Pancreas (tissue), 10 donors: Measurements from ENCODE around the gene ZNF2. TPM values are rescaled to one million over a fixed set of nuclear protein-coding genes. Genes with fewer than 3 reads are reported as not detected.

Source experiments
- ATAC-seq, 4 donors: fragments of 200-7000 bp; cut with Tn5 transposase; one replicate each; pipeline versions ENCODE4 v1.8.0 to v1.9.1; 2020; ENCODE audit warnings: mild to moderate bottlenecking in 4 of 4, moderate library complexity in 4 of 4
- DNase-seq, 6 donors: peaks; one replicate each; pipeline ENCODE4 v3.0.0-alpha.2; 2020
- FAIRE-seq: peaks from 2 replicates; lab custom pipeline; 2012; peaks lifted over from hg19 to GRCh38; lab: Jason Lieb, UNC
- H3K27ac ChIP-seq, 4 donors: fragments of 200-600 bp; sonication (generic); 1 replicate in 3 of 4; 2 replicates in 1 of 4; pipeline versions ENCODE4 v1.5.0 to v1.8.0; 2020
- H3K27me3 ChIP-seq, 4 donors: fragments of 200-600 bp; one replicate each; pipeline ENCODE4 v1.8.0; 2021
- H3K36me3 ChIP-seq, 3 donors: fragments of 200-600 bp; sonication (generic) in 1 of 3; one replicate each; pipeline versions ENCODE4 v1.5.0 to v1.8.0; 2020 to 2021
- H3K4me1 ChIP-seq, 3 donors: fragments of 200-600 bp; one replicate each; pipeline ENCODE4 v1.8.0; 2021
- H3K4me3 ChIP-seq, 4 donors: fragments of 200-600 bp; sonication (generic) in 2 of 4; one replicate each; pipeline versions ENCODE4 v1.5.0 to v1.8.0; 2020 to 2021
- H3K9me3 ChIP-seq, 4 donors: fragments of 200-600 bp; one replicate each; pipeline ENCODE4 v1.8.0; 2021
- WGBS, 2 donors: extraction: QIAGEN DNeasy Blood & Tissue Kit; methylation state at CpG; one replicate each; pipeline ENCODE4 v1.1.7; 2013; 5-methylcytosine and 5-hydroxymethylcytosine counted together
- intact Hi-C, 3 donors: fragments of 100-400 bp; cut with DNase I; formaldehyde crosslinking; loops; one replicate each; pipeline versions ENCODE4 v1.11.1 to v1.14.2; 2022
- polyA plus RNA-seq, 2 donors: library from polyadenylated mRNA; stranded (reverse); fragments of 200-250 nt; gene quantifications; one replicate each; pipeline ENCODE4 v1.2.3, GENCODE V29; 2013
- total RNA-seq, 6 donors: library from RNA; stranded (reverse); fragmentation: NEBNext Ultra II Directional in 4 of 6; extraction: Animal tissue kit (Norgen Biotek cat#: 25700) in 4 of 6; gene quantifications; one replicate each; pipeline versions ENCODE4 v1.2.1 to v1.2.4, GENCODE V29; 2021 to 2023
- TF ChIP-seq, protein P1 (sequence below), 4 donors: fragments of 200-600 bp; sonication (generic) in 3 of 4; IDR thresholded peaks; one replicate each; pipeline versions ENCODE4 v1.5.0 to v1.8.0; 2021; ENCODE audit warnings: antibody characterized with exemption in 4 of 4
- donor health status: healthy with polysubstance abuse.
- donor health status: DM: no; HTN: no; CAD: no; lungs with moderate emphysema.
- donor health status: DM: no; HTN: no; CAD: no.
- donor health status: control.
- donor health status: control.
- donor health status: Bipolar disorder and iron deficiency.
- donor health status: DM: yes; HTN: yes; CAD: no.
- donor health status: DM: no; HTN: no; CAD: no.
- donor health status: DM: no; HTN: no; CAD: no.
- donor health status: DM: yes; HTN: yes; CAD: no.

ZNF2 gene
- total and polyA plus RNA-seq, 8 donors, result 0.80 to 2.9 (median 2.0) TPM

DNA sequence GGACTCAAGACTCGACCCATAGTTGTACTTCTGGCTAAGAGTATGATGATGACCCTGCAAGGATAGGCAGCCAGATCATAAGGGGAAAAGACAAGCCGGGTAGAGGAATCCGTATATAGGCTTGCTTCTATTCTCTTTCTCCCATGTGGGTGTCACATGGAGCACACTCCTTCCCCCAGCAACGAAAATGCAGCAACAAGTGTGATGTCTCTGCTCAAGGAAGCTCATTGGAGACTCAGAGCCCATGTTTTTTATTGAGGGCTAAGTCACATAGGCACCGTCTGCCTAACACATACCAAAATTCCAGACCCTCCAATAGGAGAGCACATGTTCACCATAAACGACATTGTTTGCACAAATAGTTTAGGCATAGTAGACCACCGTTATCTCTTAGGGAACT lies 6.3 kb downstream of the ZNF2 start:
- no peaks in the 10 kb centered on the region for H3K27me3 ChIP-seq
- no peaks in the 10 kb centered on the region for H3K36me3 ChIP-seq
- H3K27ac ChIP-seq, result no peak overlapping the region
- ATAC-seq (no peak), DNase-seq (no peak), FAIRE-seq (no peak)
- no peak overlapping the region for H3K4me3 ChIP-seq
- no peaks in the 10 kb centered on the region for H3K4me1 ChIP-seq
- H3K9me3 ChIP-seq, result no peaks in the 10 kb centered on the region
- intact Hi-C loops, result no loop called here
- TF ChIP-seq, protein P1, sequence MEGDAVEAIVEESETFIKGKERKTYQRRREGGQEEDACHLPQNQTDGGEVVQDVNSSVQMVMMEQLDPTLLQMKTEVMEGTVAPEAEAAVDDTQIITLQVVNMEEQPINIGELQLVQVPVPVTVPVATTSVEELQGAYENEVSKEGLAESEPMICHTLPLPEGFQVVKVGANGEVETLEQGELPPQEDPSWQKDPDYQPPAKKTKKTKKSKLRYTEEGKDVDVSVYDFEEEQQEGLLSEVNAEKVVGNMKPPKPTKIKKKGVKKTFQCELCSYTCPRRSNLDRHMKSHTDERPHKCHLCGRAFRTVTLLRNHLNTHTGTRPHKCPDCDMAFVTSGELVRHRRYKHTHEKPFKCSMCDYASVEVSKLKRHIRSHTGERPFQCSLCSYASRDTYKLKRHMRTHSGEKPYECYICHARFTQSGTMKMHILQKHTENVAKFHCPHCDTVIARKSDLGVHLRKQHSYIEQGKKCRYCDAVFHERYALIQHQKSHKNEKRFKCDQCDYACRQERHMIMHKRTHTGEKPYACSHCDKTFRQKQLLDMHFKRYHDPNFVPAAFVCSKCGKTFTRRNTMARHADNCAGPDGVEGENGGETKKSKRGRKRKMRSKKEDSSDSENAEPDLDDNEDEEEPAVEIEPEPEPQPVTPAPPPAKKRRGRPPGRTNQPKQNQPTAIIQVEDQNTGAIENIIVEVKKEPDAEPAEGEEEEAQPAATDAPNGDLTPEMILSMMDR (IDR thresholded peaks at IDR 0.05), result no peak
- 77 to 85% methylated on average over 7 of the region's 7 CpGs for whole genome bisulfite sequencing, 2 donors

GRCh38 chr2:95174031-95174542 lies 8.5 kb downstream of the ZNF2 start:
- Histone ChIP-seq H3K27me3 (no peaks in the 10 kb centered on the region), H3K4me1 (no peaks in the 10 kb centered on the region), H3K36me3 (no peaks in the 10 kb centered on the region), H3K4me3 (no peak overlapping the region), H3K9me3 (no peaks in the 10 kb centered on the region), H3K27ac (no peak overlapping the region)
- ATAC-seq (no peak), FAIRE-seq (no peak), DNase-seq (no peak)
- 87 to 90% methylated on average over 2 of the region's 2 CpGs for WGBS, 2 donors
- intact Hi-C loops, result no loop called here
- TF ChIP-seq, protein P1 (IDR thresholded peaks at IDR 0.05), result no peak

DNA sequence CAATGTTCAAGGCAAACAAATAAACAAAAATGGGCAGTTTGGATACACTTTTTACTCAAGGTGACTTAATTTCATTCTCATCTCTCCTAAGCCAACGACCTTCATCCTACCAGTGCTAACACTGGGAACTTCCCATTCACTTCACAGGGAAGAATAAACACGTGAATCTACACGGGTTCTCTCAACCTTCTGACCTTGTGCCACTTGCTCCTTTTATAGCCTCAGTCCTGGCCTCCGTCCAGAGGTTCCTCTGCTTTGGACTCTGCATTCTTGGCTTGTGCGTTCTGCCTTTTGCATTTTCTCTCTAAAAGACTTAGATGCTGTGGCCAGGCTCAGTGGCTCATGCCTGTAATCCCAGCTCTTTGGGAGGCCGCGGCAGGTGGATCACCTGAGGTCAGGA lies 13.8 kb downstream of the ZNF2 start:
- ATAC-seq, result no peak
- WGBS, 2 donors, result 62 to 64% methylated on average over 7 of the region's 7 CpGs
- TF ChIP-seq, protein P1 (IDR thresholded peaks at IDR 0.05), result no peak
- H3K9me3 ChIP-seq, result no peaks in the 10 kb centered on the region
- H3K27ac ChIP-seq, result no peak overlapping the region
- intact Hi-C loops, result no loop called here
- no peaks in the 10 kb centered on the region for H3K4me1 ChIP-seq
- DNase-seq, result no peak
- H3K27me3 ChIP-seq, result no peaks in the 10 kb centered on the region
- FAIRE-seq, result no peak
- H3K4me3 ChIP-seq, result no peak overlapping the region
- peaks cover 0 to 26% (median 24%) of the 10 kb centered on the region in 3 donors for H3K36me3 ChIP-seq

DNA sequence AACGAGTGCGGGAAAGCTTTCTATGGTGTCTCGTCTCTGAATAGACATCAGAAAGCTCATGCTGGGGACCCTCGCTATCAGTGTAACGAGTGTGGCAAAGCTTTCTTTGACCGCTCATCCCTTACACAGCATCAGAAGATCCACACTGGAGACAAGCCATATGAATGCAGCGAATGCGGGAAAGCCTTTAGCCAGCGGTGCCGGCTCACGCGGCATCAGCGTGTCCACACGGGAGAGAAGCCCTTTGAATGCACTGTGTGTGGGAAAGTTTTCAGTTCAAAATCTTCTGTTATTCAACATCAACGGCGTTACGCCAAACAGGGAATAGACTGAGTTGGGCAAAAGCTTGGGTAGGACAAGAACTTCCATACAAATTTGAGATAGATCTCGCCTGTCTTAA lies 16.2 kb downstream of the ZNF2 start:
- H3K4me3 ChIP-seq, result no peak overlapping the region
- ATAC-seq (no peak), DNase-seq (no peak), FAIRE-seq (no peak)
- H3K27me3 ChIP-seq, result no peaks in the 10 kb centered on the region
- intact Hi-C loops, result no loop called here
- no peaks in the 10 kb centered on the region for H3K9me3 ChIP-seq
- 97 to 98% methylated on average over 18 of the region's 18 CpGs for WGBS, 2 donors
- H3K27ac ChIP-seq, result no peak overlapping the region
- TF ChIP-seq, protein P1 (IDR thresholded peaks at IDR 0.05), result no peak
- H3K36me3 ChIP-seq, result peaks cover 0 to 26% (median 24%) of the 10 kb centered on the region in 3 donors
- no peaks in the 10 kb centered on the region for H3K4me1 ChIP-seq

DNA sequence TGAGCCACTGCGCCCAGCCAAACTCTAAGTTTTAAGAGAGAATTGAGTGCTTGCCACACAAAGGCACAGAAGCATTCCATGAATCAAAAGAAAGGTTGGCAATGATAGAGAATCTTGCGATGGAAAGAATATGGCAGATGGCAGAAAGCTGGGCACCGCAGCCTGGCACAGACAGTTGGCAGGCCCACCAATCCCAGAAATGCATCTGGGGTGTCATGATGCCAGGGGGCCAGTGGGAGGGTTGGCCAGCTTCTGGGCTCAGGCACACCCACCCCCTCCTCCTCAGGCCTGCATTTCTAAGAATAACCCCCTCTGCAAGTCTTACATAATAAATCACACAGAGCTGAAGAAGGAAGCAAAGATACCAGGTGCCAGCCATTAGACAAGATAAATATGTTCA lies 19.6 kb downstream of the ZNF2 start:
- no peak overlapping the region for H3K27ac ChIP-seq
- WGBS, 2 donors, result 98% methylated on average over 3 of the region's 3 CpGs
- no peaks in the 10 kb centered on the region for H3K4me1 ChIP-seq
- no peak for DNase-seq
- TF ChIP-seq, protein P1 (IDR thresholded peaks at IDR 0.05), result no peak
- no peak for FAIRE-seq
- ATAC-seq, result no peak
- intact Hi-C loops, result no loop called here
- H3K27me3 ChIP-seq, result no peaks in the 10 kb centered on the region
- H3K9me3 ChIP-seq, result no peaks in the 10 kb centered on the region
- peaks cover 0 to 26% (median 24%) of the 10 kb centered on the region in 3 donors for H3K36me3 ChIP-seq
- H3K4me3 ChIP-seq, result no peak overlapping the region
